ENCODE data around the gene TSC22D3.

The TSC22D3 gene

GRCh38 chrX:107730298-107730655, 45.3 kb downstream of the TSC22D3 start:
- Histone ChIP-seq H3K9ac (no peak overlapping the region), H3K9me3 (replicated peaks in 1 of 11) (no peaks in the 10 kb centered on the region), H3K27ac (no peak overlapping the region), H3K36me3 (no peaks in the 10 kb centered on the region), H3K4me1 (peaks cover 5 to 53% (median 16%) of the 10 kb centered on the region in 10 experiments), H3K4me2 (no peak overlapping the region), H3K4me3 (no peak overlapping the region), H4K20me1 (peaks cover 0 to 3% (median 0%) of the 10 kb centered on the region in 11 experiments; a peak in 2 of 22 replicates), H3K27me3 (peaks cover 56 to 97% (median 81%) of the 10 kb centered on the region in 11 experiments)
- no peak for TF ChIP-seq Cebpa-rat (IDR thresholded peaks at IDR 0.05)

GRCh38 chrX:107729558-107730297, 45.9 kb downstream of the TSC22D3 start:
- TF ChIP-seq Cebpa-rat (IDR thresholded peaks at IDR 0.05) = no peak
- Histone ChIP-seq H3K4me2 (peak overlapping the region in 2 of 11 experiments; percentile 4 to 9; a peak in 1 of 22 replicates), H3K4me3 (no peak overlapping the region), H3K27ac (no peak overlapping the region), H3K9me3 (replicated peaks in 1 of 11) (no peaks in the 10 kb centered on the region), H3K27me3 (peaks cover 58 to 97% (median 81%) of the 10 kb centered on the region in 11 experiments), H3K4me1 (peaks cover 5 to 53% (median 16%) of the 10 kb centered on the region in 10 experiments), H3K36me3 (no peaks in the 10 kb centered on the region), H4K20me1 (peaks cover 0 to 4% (median 0%) of the 10 kb centered on the region in 11 experiments; a peak in 2 of 22 replicates), H3K9ac (no peak overlapping the region)

GRCh38 chrX:107728371-107729099, 47.1 kb downstream of the TSC22D3 start:
- no peak overlapping the region for H3K27ac ChIP-seq
- H3K27me3 ChIP-seq = peaks cover 63 to 98% (median 82%) of the 10 kb centered on the region in 11 experiments
- H3K9ac ChIP-seq = no peak overlapping the region
- H3K4me3 ChIP-seq = no peak overlapping the region
- H3K4me1 ChIP-seq = peaks cover 5 to 48% (median 16%) of the 10 kb centered on the region in 10 experiments
- no peak overlapping the region for H3K4me2 ChIP-seq
- no peaks in the 10 kb centered on the region for H3K36me3 ChIP-seq
- no peak for TF ChIP-seq Cebpa-rat (IDR thresholded peaks at IDR 0.05)
- peaks cover 0 to 4% (median 0%) of the 10 kb centered on the region in 11 experiments; a peak in 4 of 22 replicates for H4K20me1 ChIP-seq
- no peaks in the 10 kb centered on the region for H3K9me3 ChIP-seq (replicated peaks in 1 of 11)

- Histone ChIP-seq H3K9me3 (replicated peaks in 1 of 11) (no peaks in the 10 kb centered on the region), H3K9ac (no peak overlapping the region), H3K36me3 (no peaks in the 10 kb centered on the region), H3K27ac (no peak overlapping the region), H3K4me3 (no peak overlapping the region), H3K4me2 (no peak overlapping the region), H4K20me1 (peaks cover 0 to 4% (median 0%) of the 10 kb centered on the region in 11 experiments; a peak in 3 of 22 replicates), H3K4me1 (peaks cover 8 to 40% (median 12%) of the 10 kb centered on the region in 10 experiments), H3K27me3 (peaks cover 79 to 100% (median 93%) of the 10 kb centered on the region in 11 experiments)
- TF ChIP-seq Cebpa-rat (IDR thresholded peaks at IDR 0.05) = no peak
These were observed 48.6 kb downstream of the TSC22D3 start for GRCh38 chrX:107726816-107727534.

GRCh38 chrX:107725761-107726555, 49.6 kb downstream of the TSC22D3 start:
- Histone ChIP-seq H3K9ac (no peak overlapping the region), H3K4me1 (peaks cover 13 to 40% (median 15%) of the 10 kb centered on the region in 10 experiments), H3K4me3 (no peak overlapping the region), H3K27me3 (peaks cover 85 to 100% (median 99%) of the 10 kb centered on the region in 11 experiments), H3K9me3 (replicated peaks in 1 of 11) (no peaks in the 10 kb centered on the region), H3K36me3 (no peaks in the 10 kb centered on the region), H3K27ac (no peak overlapping the region), H3K4me2 (no peak overlapping the region), H4K20me1 (peaks cover 0 to 4% (median 0%) of the 10 kb centered on the region in 11 experiments; a peak in 3 of 22 replicates)
- TF ChIP-seq Cebpa-rat (IDR thresholded peaks at IDR 0.05) = no peak

GRCh38 chrX:107724653-107725052, 50.9 kb downstream of the TSC22D3 start:
- Histone ChIP-seq H4K20me1 (peaks cover 0 to 4% (median 0%) of the 10 kb centered on the region in 11 experiments; a peak in 3 of 22 replicates), H3K27me3 (peaks cover 89 to 100% (median 97%) of the 10 kb centered on the region in 11 experiments), H3K27ac (no peak overlapping the region), H3K4me1 (peaks cover 16 to 35% (median 18%) of the 10 kb centered on the region in 10 experiments), H3K4me2 (no peak overlapping the region), H3K9ac (no peak overlapping the region), H3K4me3 (no peak overlapping the region), H3K9me3 (replicated peaks in 1 of 11) (no peaks in the 10 kb centered on the region), H3K36me3 (no peaks in the 10 kb centered on the region)
- no peak for TF ChIP-seq Cebpa-rat (IDR thresholded peaks at IDR 0.05)

- no peak for TF ChIP-seq Cebpa-rat (IDR thresholded peaks at IDR 0.05)
- H3K27me3 ChIP-seq = peaks cover 85 to 100% (median 96%) of the 10 kb centered on the region in 11 experiments
- H3K9ac ChIP-seq = no peak overlapping the region
- no peak overlapping the region for H3K4me2 ChIP-seq
- H3K36me3 ChIP-seq = no peaks in the 10 kb centered on the region
- no peak overlapping the region for H3K27ac ChIP-seq
- H4K20me1 ChIP-seq = peaks cover 0 to 4% (median 0%) of the 10 kb centered on the region in 11 experiments; a peak in 5 of 22 replicates
- peaks cover 16 to 26% (median 18%) of the 10 kb centered on the region in 10 experiments for H3K4me1 ChIP-seq
- no peaks in the 10 kb centered on the region for H3K9me3 ChIP-seq (replicated peaks in 1 of 11)
- no peak overlapping the region for H3K4me3 ChIP-seq
These were observed 52.1 kb downstream of the TSC22D3 start for GRCh38 chrX:107723511-107723910.

All from BLaER1 treated with 17β-estradiol and CSF1 and Interleukin-3, amounts not matched to agents 10 nM and 100 nM (cell line).